Measurements from ENCODE around the gene CPXM1. TPM values are rescaled to one million over a fixed set of nuclear protein-coding genes. Genes with fewer than 3 reads are reported as not detected.

CPXM1 gene
- polyA plus RNA-seq, 1 donor (not counting 4 experiments of a cell fraction or from before 2014, with no cell fraction given) = not detected

- Histone ChIP-seq H3K4me3 (ENCODE audit: control insufficient read depth in 2 of 3, extremely low read depth in 1 of 3, insufficient read depth in 2 of 3, low read depth in 1 of 3, low read length in 3 of 3) (no peak overlapping the region), H3K9me1 (ENCODE audit: control insufficient read depth, extremely low read depth, insufficient read depth, low read length) (no peaks in the 10 kb centered on the region), H3K4me1 (ENCODE audit: control insufficient read depth, extremely low read depth, insufficient read depth, low read length) (peaks cover 2% of the 10 kb centered on the region), H3K9me3 (ENCODE audit: control insufficient read depth, low read depth, low read length) (no peaks in the 10 kb centered on the region), H3K9ac (ENCODE audit: control insufficient read depth, extremely low read depth, insufficient read depth, low read length) (no peak overlapping the region), H4K20me1 (ENCODE audit: control insufficient read depth, extremely low read depth, insufficient read depth, low read length) (no peaks in the 10 kb centered on the region), H3K27me3 (ENCODE audit: control insufficient read depth, extremely low read depth, insufficient read depth, low read length) (peaks cover 62% of the 10 kb centered on the region), H3K36me3 (ENCODE audit: control insufficient read depth in 2 of 2, extremely low read depth in 1 of 2, insufficient read depth in 2 of 2, low read length in 2 of 2) (no peaks in the 10 kb centered on the region), H3K27ac (ENCODE audit: control insufficient read depth, insufficient read depth, low read length) (no peak overlapping the region), H2AFZ (ENCODE audit: control insufficient read depth, low read length) (no peak overlapping the region), H3K4me2 (ENCODE audit: control insufficient read depth, extremely low read depth, insufficient read depth, low read depth, low read length) (no peak overlapping the region), H3K79me2 (ENCODE audit: control insufficient read depth, insufficient read depth, low read length) (no peaks in the 10 kb centered on the region)
- dilution Hi-C loops (cut with MboI; ENCODE audit: extremely low pct_ligation_motif_present, low sequenced_read_pairs) = no loop called here
- TF ChIP-seq CTCF (optimal IDR thresholded peaks at IDR 0.05 in 1 of 3, IDR thresholded peaks at IDR 0.05 in 1 of 3, conservative IDR thresholded peaks at IDR 0.05 in 1 of 3; ENCODE audit: extremely low read depth in 1 of 3, insufficient read depth in 2 of 3, low read length in 3 of 3) (no peak), EZH2 (IDR thresholded peaks at IDR 0.05; ENCODE audit: low read length) (no peak)
- FAIRE-seq (no peak), DNase-seq (ENCODE audit: low read depth, low spot score) (no peak)
Measured at GRCh38 chr20:2794202-2794748, 6.2 kb downstream of the CPXM1 start.

- Histone ChIP-seq H2AFZ (ENCODE audit: control insufficient read depth, low read length) (no peak overlapping the region), H3K4me1 (ENCODE audit: control insufficient read depth, extremely low read depth, insufficient read depth, low read length) (peaks cover 2% of the 10 kb centered on the region), H4K20me1 (ENCODE audit: control insufficient read depth, extremely low read depth, insufficient read depth, low read length) (no peaks in the 10 kb centered on the region), H3K4me2 (ENCODE audit: control insufficient read depth, extremely low read depth, insufficient read depth, low read depth, low read length) (no peak overlapping the region), H3K27me3 (ENCODE audit: control insufficient read depth, extremely low read depth, insufficient read depth, low read length) (peaks cover 55% of the 10 kb centered on the region), H3K27ac (ENCODE audit: control insufficient read depth, insufficient read depth, low read length) (no peak overlapping the region), H3K36me3 (ENCODE audit: control insufficient read depth in 2 of 2, extremely low read depth in 1 of 2, insufficient read depth in 2 of 2, low read length in 2 of 2) (no peaks in the 10 kb centered on the region), H3K9me1 (ENCODE audit: control insufficient read depth, extremely low read depth, insufficient read depth, low read length) (no peaks in the 10 kb centered on the region), H3K79me2 (ENCODE audit: control insufficient read depth, insufficient read depth, low read length) (no peaks in the 10 kb centered on the region), H3K9me3 (ENCODE audit: control insufficient read depth, low read depth, low read length) (no peaks in the 10 kb centered on the region), H3K9ac (ENCODE audit: control insufficient read depth, extremely low read depth, insufficient read depth, low read length) (no peak overlapping the region), H3K4me3 (ENCODE audit: control insufficient read depth in 2 of 3, extremely low read depth in 1 of 3, insufficient read depth in 2 of 3, low read depth in 1 of 3, low read length in 3 of 3) (no peak overlapping the region)
- TF ChIP-seq CTCF (optimal IDR thresholded peaks at IDR 0.05 in 1 of 3, IDR thresholded peaks at IDR 0.05 in 1 of 3, conservative IDR thresholded peaks at IDR 0.05 in 1 of 3; ENCODE audit: extremely low read depth in 1 of 3, insufficient read depth in 2 of 3, low read length in 3 of 3) = no peak
- no peak for TF ChIP-seq EZH2 (IDR thresholded peaks at IDR 0.05; ENCODE audit: low read length)
- no peak for FAIRE-seq
- no peak for DNase-seq (ENCODE audit: low read depth, low spot score)
- dilution Hi-C loops (cut with MboI; ENCODE audit: extremely low pct_ligation_motif_present, low sequenced_read_pairs) = no loop called here
Measured at GRCh38 chr20:2793471-2793870, 7.0 kb downstream of the CPXM1 start.

All from keratinocyte (primary cell).